ENCODE measurements around the gene ZMYM4. TPM values are rescaled to one million over a fixed set of nuclear protein-coding genes. Genes with fewer than 3 reads are reported as not detected.
A peak's percentile ranks its signal among the peaks of the same experiment; 100 is the strongest.
"Not testable (repeated sequence)": the region's sequence is repeated elsewhere in the genome, so short reads cannot be mapped to it uniquely, and the experiment has no call there.

The ZMYM4 gene
- total RNA-seq, 1 donor from 2014 or later, result 64.8 TPM

GRCh38 chr1:35316264-35316663 is 47.8 kb downstream of the ZMYM4 start:
- H3K4me1 Mint-ChIP-seq (ENCODE audit: low read depth, unreplicated experiment), result no peaks in the 10 kb centered on the region
- no peak for DNase-seq
- no peaks in the 10 kb centered on the region for H3K36me3 Mint-ChIP-seq (ENCODE audit: unreplicated experiment)
- no peaks in the 10 kb centered on the region for H3K9me3 Mint-ChIP-seq (ENCODE audit: unreplicated experiment)
- no peaks in the 10 kb centered on the region for H3K27me3 Mint-ChIP-seq (ENCODE audit: unreplicated experiment)
- H3K4me3 Mint-ChIP-seq (ENCODE audit: unreplicated experiment), result no peak overlapping the region
- TF ChIP-seq, protein P1, sequence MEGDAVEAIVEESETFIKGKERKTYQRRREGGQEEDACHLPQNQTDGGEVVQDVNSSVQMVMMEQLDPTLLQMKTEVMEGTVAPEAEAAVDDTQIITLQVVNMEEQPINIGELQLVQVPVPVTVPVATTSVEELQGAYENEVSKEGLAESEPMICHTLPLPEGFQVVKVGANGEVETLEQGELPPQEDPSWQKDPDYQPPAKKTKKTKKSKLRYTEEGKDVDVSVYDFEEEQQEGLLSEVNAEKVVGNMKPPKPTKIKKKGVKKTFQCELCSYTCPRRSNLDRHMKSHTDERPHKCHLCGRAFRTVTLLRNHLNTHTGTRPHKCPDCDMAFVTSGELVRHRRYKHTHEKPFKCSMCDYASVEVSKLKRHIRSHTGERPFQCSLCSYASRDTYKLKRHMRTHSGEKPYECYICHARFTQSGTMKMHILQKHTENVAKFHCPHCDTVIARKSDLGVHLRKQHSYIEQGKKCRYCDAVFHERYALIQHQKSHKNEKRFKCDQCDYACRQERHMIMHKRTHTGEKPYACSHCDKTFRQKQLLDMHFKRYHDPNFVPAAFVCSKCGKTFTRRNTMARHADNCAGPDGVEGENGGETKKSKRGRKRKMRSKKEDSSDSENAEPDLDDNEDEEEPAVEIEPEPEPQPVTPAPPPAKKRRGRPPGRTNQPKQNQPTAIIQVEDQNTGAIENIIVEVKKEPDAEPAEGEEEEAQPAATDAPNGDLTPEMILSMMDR (IDR thresholded peaks at IDR 0.05; ENCODE audit: partially characterized antibody, unreplicated experiment), result no peak
- peak overlapping the region; percentile 2 for H3K27ac Mint-ChIP-seq (ENCODE audit: unreplicated experiment)

DNA sequence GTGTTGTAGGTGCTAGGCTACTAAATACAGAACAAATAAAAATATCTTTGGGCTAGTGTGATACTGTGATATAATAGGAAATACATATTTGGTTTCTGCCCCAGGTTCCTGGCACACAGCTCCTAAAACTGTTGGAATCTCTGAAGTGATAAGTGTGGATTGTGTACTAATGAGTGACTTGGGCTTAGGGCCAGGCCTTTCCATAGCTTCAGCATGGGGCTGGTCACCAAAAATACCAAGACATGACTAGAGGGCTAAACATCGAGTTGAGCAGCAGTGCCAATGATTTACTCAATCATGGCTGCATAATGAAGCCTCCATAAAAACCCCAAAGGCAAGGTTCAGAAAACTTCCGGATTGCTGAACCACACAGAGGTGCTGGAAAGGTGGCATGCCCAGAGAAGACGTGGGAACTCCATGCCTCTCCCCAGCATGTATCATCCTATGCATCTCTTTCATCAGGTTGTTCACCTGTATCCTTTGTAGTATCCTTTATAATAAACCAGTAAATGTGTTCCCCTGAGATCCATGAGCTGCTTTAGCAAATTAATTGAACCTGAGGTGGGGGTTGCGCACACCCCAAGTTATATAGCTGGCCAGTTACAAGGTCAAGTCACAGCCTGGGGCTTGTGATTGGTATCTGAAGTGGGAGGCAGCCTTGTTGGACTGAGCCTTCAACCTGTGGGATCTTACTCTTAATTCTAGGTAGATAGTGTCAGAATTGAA is 51.6 kb downstream of the ZMYM4 start:
- H3K9me3 Mint-ChIP-seq (ENCODE audit: unreplicated experiment), result no peaks in the 10 kb centered on the region
- peaks cover 1% of the 10 kb centered on the region for H3K4me1 Mint-ChIP-seq (ENCODE audit: low read depth, unreplicated experiment)
- DNase-seq, result no peak
- no peaks in the 10 kb centered on the region for H3K36me3 Mint-ChIP-seq (ENCODE audit: unreplicated experiment)
- H3K27me3 Mint-ChIP-seq (ENCODE audit: unreplicated experiment), result no peaks in the 10 kb centered on the region
- no peak overlapping the region for H3K27ac Mint-ChIP-seq (ENCODE audit: unreplicated experiment)
- TF ChIP-seq, protein P1 (IDR thresholded peaks at IDR 0.05; ENCODE audit: partially characterized antibody, unreplicated experiment), result no peak
- H3K4me3 Mint-ChIP-seq (ENCODE audit: unreplicated experiment), result no peak overlapping the region

- Mint-ChIP-seq H3K4me1 (ENCODE audit: low read depth, unreplicated experiment) (peaks cover 1% of the 10 kb centered on the region), H3K4me3 (ENCODE audit: unreplicated experiment) (no peak overlapping the region), H3K27me3 (ENCODE audit: unreplicated experiment) (no peaks in the 10 kb centered on the region), H3K27ac (ENCODE audit: unreplicated experiment) (no peak overlapping the region), H3K9me3 (ENCODE audit: unreplicated experiment) (no peaks in the 10 kb centered on the region), H3K36me3 (ENCODE audit: unreplicated experiment) (no peaks in the 10 kb centered on the region)
- no peak for DNase-seq
- TF ChIP-seq, protein P1 (IDR thresholded peaks at IDR 0.05; ENCODE audit: partially characterized antibody, unreplicated experiment), result no peak
Observed at GRCh38 chr1:35320937-35321336, 52.4 kb downstream of the ZMYM4 start.

GRCh38 chr1:35324486-35324885 is 56.0 kb downstream of the ZMYM4 start:
- Mint-ChIP-seq H3K36me3 (ENCODE audit: unreplicated experiment) (no peaks in the 10 kb centered on the region), H3K27ac (ENCODE audit: unreplicated experiment) (no peak overlapping the region), H3K4me3 (ENCODE audit: unreplicated experiment) (no peak overlapping the region), H3K9me3 (ENCODE audit: unreplicated experiment) (no peaks in the 10 kb centered on the region), H3K27me3 (ENCODE audit: unreplicated experiment) (no peaks in the 10 kb centered on the region), H3K4me1 (ENCODE audit: low read depth, unreplicated experiment) (peaks cover 1% of the 10 kb centered on the region)
- DNase-seq, result no peak
- TF ChIP-seq, protein P1 (IDR thresholded peaks at IDR 0.05; ENCODE audit: partially characterized antibody, unreplicated experiment), result no peak

DNA sequence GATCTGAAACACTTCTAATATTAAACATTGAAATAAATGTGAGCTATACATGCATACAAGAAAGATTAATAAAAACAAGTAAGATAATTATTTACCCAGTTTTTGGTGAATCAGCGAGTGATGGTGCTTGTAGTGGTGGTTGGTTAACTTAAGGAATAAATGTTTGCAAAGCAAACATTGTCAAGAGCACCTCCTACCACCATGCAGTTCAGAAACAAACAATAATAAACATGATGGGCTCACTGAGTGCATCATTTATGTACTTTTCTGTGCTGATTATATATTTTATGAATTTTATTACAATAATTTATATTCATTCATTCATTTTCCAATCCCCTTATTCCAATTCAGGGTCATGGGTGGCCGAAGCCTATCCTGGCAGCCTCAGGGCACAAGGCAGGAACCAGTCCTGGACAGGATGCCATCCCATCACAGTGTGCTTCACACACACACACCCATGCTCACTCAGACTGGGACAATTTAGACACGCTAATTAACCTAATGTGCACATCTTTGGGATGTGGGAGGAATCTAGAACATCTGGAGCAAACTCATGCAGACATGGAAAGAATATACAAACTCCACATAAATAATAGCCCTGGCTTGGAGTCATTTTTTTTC is 57.8 kb downstream of the ZMYM4 start:
- H3K4me3 Mint-ChIP-seq (ENCODE audit: unreplicated experiment), result no peak overlapping the region
- H3K4me1 Mint-ChIP-seq (ENCODE audit: low read depth, unreplicated experiment), result peaks cover 1% of the 10 kb centered on the region
- no peaks in the 10 kb centered on the region for H3K36me3 Mint-ChIP-seq (ENCODE audit: unreplicated experiment)
- DNase-seq, result no peak
- H3K9me3 Mint-ChIP-seq (ENCODE audit: unreplicated experiment), result no peaks in the 10 kb centered on the region
- TF ChIP-seq, protein P1 (IDR thresholded peaks at IDR 0.05; ENCODE audit: partially characterized antibody, unreplicated experiment), result no peak
- no peak overlapping the region for H3K27ac Mint-ChIP-seq (ENCODE audit: unreplicated experiment)
- H3K27me3 Mint-ChIP-seq (ENCODE audit: unreplicated experiment), result no peaks in the 10 kb centered on the region

DNA sequence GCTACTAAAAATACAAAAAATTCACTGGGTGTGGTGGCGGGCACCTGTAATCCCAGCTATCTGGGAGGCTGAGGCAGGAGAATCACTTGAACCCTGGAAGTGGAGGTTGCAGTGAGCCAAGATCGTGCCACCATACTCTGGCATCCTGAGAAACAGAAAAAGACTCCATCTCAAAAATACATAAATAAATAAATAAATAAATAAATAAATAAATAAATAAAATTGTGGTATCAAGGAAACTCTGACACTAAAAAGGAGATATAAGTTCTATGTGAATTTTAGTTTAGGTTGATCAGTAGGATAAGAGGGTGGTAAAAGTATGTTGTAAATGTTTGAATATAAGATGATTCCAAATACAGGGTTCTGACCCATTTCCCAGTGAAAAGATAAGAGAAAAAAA is 63.1 kb downstream of the ZMYM4 start:
- DNase-seq; H3K36me3 Mint-ChIP-seq (ENCODE audit: unreplicated experiment); H3K27ac Mint-ChIP-seq (ENCODE audit: unreplicated experiment); H3K4me3 Mint-ChIP-seq (ENCODE audit: unreplicated experiment); H3K9me3 Mint-ChIP-seq (ENCODE audit: unreplicated experiment); H3K4me1 Mint-ChIP-seq (ENCODE audit: low read depth, unreplicated experiment); H3K27me3 Mint-ChIP-seq (ENCODE audit: unreplicated experiment): not testable (repeated sequence)
